NAMALWA (cell line): ENCODE data around the gene DNAJC5G.
"Not testable (repeated sequence)": the region's sequence is repeated elsewhere in the genome, so short reads cannot be mapped to it uniquely, and the experiment has no call there.

Experiments used
- DNase-seq: peaks from one replicate; pipeline ENCODE4 v3.0.0-alpha.2; 2015; ENCODE audit warnings: low spot score

DNAJC5G gene

GRCh38 chr2:27281855-27282559, 6.8 kb downstream of the DNAJC5G start, which contains the start of gene TRIM54:
Gene TRIM54, plus strand, starts transcription at chr2:27282429. Its CDS starts 303 bp downstream, at chr2:27282732.
- DNase-seq: no peak

GRCh38 chr2:27282892-27283291, 7.7 kb downstream of the DNAJC5G start:
- DNase-seq: no peak

- DNase-seq: no peak
Observed at GRCh38 chr2:27284996-27285395, 9.8 kb downstream of the DNAJC5G start.

- DNase-seq: no peak
Observed at GRCh38 chr2:27285481-27285880, 10.2 kb downstream of the DNAJC5G start.

- DNase-seq: no peak
Observed at GRCh38 chr2:27288610-27289009, 13.4 kb downstream of the DNAJC5G start.

- DNase-seq: peak; percentile 56
Observed at GRCh38 chr2:27290549-27290948, 15.3 kb downstream of the DNAJC5G start.

GRCh38 chr2:27291865-27292264, 16.6 kb downstream of the DNAJC5G start:
- peak; percentile 43 for DNase-seq

GRCh38 chr2:27294928-27295327, 19.7 kb downstream of the DNAJC5G start:
- DNase-seq: no peak

GRCh38 chr2:27296481-27296880, 21.2 kb downstream of the DNAJC5G start:
- no peak for DNase-seq

- DNase-seq: no peak
Observed at GRCh38 chr2:27297195-27297594, 22.0 kb downstream of the DNAJC5G start.

- DNase-seq: no peak
Observed at GRCh38 chr2:27298391-27299080, 23.3 kb downstream of the DNAJC5G start.

GRCh38 chr2:27300606-27301005, 25.4 kb downstream of the DNAJC5G start:
- DNase-seq: not testable (repeated sequence)

GRCh38 chr2:27303093-27304025, 28.1 kb downstream of the DNAJC5G start:
- peak; percentile 77 for DNase-seq

- DNase-seq: no peak
Observed at GRCh38 chr2:27304488-27305240, 29.4 kb downstream of the DNAJC5G start.

- no peak for DNase-seq
Observed at GRCh38 chr2:27305516-27305915, 30.3 kb downstream of the DNAJC5G start.

- no peak for DNase-seq
Observed at GRCh38 chr2:27306136-27306535, 30.9 kb downstream of the DNAJC5G start.

- DNase-seq: no peak
Observed at GRCh38 chr2:27306573-27307286, 31.5 kb downstream of the DNAJC5G start.

GRCh38 chr2:27307287-27307544, 32.0 kb downstream of the DNAJC5G start:
- no peak for DNase-seq

GRCh38 chr2:27307545-27308358, 32.5 kb downstream of the DNAJC5G start:
- no peak for DNase-seq

- no peak for DNase-seq
Observed at GRCh38 chr2:27308359-27308881, 33.2 kb downstream of the DNAJC5G start, which contains the start of gene UCN. Gene UCN, minus strand, starts transcription at chr2:27308445. Its CDS starts 550 bp downstream, at chr2:27307895.
